ENCODE data around the gene NECTIN4.

DNA sequence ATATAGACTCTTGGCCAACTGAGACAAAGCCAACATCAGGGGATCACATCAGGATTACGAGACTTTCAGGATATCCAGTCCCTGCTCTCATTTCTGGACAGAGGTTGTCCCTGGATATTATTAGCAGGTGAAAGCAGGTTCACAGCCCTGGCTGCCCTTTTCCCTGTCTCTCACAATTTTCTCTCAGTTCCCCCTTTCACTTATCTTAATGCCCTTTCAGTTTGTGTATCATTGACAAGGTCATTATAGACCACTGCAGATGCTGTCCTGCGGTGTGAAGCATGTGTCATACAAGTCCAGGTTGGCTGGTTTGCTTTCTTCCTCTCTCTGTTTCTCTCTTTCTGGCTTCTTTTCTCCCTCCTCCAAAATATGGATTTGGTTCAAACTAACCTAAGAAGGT is 6.7 kb upstream of the NECTIN4 start:
- TF ChIP-seq CTCF (IDR thresholded peaks at IDR 0.05) (no peak), ZFX (IDR thresholded peaks at IDR 0.05; ENCODE audit: borderline replicate concordance) (no peak)
